Fibroblast of skin of back (primary cell): ENCODE results near the gene PTPRM.

ENCODE experiments used
- DNase-seq: peaks from one replicate; pipeline ENCODE4 v3.0.0-alpha.2; 2013

PTPRM gene

GRCh38 chr18:7600036-7600435 lies 32.9 kb downstream of the PTPRM start:
- DNase-seq = no peak

- no peak for DNase-seq
These were observed 33.6 kb downstream of the PTPRM start for GRCh38 chr18:7600528-7601245.

GRCh38 chr18:7601246-7601615 lies 34.1 kb downstream of the PTPRM start:
- DNase-seq = peak; percentile 83

GRCh38 chr18:7601936-7602335 lies 34.8 kb downstream of the PTPRM start:
- no peak for DNase-seq

- no peak for DNase-seq
These were observed 36.3 kb downstream of the PTPRM start for GRCh38 chr18:7603259-7604000.

GRCh38 chr18:7604361-7604760 lies 37.2 kb downstream of the PTPRM start:
- DNase-seq = no peak

GRCh38 chr18:7605705-7606104 lies 38.6 kb downstream of the PTPRM start:
- no peak for DNase-seq

- no peak for DNase-seq
These were observed 40.5 kb downstream of the PTPRM start for GRCh38 chr18:7607540-7608173.

GRCh38 chr18:7608174-7608550 lies 41.0 kb downstream of the PTPRM start:
- DNase-seq = peak; percentile 72

- DNase-seq = peak; percentile 88
These were observed 41.7 kb downstream of the PTPRM start for GRCh38 chr18:7608781-7609201.

- no peak for DNase-seq
These were observed 42.5 kb downstream of the PTPRM start for GRCh38 chr18:7609617-7610016.

GRCh38 chr18:7614042-7614441 lies 46.9 kb downstream of the PTPRM start:
- no peak for DNase-seq

- no peak for DNase-seq
These were observed 48.7 kb downstream of the PTPRM start for GRCh38 chr18:7615840-7616239.

GRCh38 chr18:7616661-7617060 lies 49.5 kb downstream of the PTPRM start:
- DNase-seq = peak; percentile 69

- DNase-seq = peak; percentile 99
These were observed 50.8 kb downstream of the PTPRM start for GRCh38 chr18:7617738-7618422.

- DNase-seq = peak; percentile 56
These were observed 51.9 kb downstream of the PTPRM start for GRCh38 chr18:7618891-7619442.

- DNase-seq = peak; percentile 67
These were observed 52.6 kb downstream of the PTPRM start for GRCh38 chr18:7619676-7620075.

GRCh38 chr18:7622721-7623120 lies 55.6 kb downstream of the PTPRM start:
- DNase-seq = no peak

- DNase-seq = no peak
These were observed 56.6 kb downstream of the PTPRM start for GRCh38 chr18:7623681-7624080.

- DNase-seq = no peak
These were observed 57.6 kb downstream of the PTPRM start for GRCh38 chr18:7624697-7625096.

GRCh38 chr18:7626175-7626921 lies 59.2 kb downstream of the PTPRM start:
- DNase-seq = no peak

- DNase-seq = peak; percentile 87
These were observed 59.9 kb downstream of the PTPRM start for GRCh38 chr18:7626922-7627440.
